Suppressor macrophage treated with lipopolysaccharide for 1 hour (primary cell): ENCODE results near the gene UBE2G2.

Experiments
- DNase-seq, 3 donors: peaks; one replicate each; pipeline ENCODE4 v3.0.0-alpha.2; 2020 to 2022

Gene UBE2G2

DNA sequence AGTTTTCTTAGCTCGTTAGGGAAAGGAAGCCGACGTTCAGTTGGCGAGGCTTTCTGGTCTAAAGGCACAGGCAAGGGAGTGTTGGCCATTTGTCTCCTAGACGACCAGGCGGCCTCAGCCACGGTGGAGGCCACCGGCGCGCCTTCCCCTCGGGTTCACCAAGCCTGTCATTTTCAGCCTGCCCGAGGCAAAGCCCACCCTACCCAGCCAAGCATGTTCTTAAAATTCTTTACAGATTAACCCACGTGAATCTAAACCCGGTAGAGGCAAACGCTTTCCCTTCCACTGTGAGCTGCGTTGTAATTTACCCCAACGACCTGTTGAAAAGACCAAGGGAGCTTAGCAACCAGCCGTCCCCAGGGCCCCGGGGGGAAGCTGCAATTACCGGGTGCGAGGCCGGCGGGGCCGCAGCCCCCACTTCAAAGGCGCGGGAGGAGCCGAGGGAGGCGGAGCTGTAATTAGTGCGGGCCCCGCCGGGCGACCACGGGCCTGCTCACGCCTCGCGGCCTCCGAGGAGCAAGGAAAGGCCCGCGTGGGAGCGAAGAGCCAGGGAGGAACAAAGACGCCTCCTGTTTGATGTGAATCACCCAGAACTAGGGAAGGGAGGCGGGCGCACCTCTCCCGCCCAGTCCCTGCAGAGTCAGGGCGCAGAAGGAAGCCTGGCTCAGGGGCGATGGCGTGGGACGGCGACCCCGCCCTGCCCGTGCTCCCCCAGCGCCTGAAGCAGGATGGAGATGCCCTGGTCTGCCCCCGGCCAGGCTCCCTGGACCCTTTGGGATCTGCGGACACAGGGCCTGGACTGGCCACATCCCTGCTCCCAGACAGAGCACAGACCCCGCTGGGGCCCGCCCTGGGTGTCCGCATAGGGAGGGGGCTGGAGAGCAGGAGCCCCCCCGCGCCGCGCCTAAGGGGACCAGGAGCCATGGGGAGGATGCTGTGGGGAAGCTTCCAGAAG, 78.2 kb downstream of the UBE2G2 start:
- peak in 2 of 3 donors; percentile 30 to 32 for DNase-seq

DNA sequence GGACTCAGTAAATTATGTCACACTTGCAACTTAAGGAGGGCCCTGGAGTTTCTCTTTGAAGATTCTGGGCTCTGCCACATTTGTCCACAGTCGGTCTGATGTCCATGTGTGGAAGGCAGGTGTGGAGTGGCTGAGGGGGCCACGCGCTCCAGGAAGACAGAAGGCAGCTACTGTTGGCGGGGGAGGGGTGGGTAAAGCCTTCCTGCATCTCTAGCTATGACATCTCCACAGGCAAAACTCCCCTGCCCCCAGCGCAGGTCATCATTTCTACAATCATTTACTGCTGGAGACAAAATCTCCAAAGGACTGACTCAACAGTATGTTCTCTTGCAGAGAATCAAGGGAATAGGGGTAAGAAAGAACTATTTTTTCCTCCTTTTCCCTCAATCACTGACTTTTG, 78.9 kb downstream of the UBE2G2 start:
- DNase-seq: no peak

DNA sequence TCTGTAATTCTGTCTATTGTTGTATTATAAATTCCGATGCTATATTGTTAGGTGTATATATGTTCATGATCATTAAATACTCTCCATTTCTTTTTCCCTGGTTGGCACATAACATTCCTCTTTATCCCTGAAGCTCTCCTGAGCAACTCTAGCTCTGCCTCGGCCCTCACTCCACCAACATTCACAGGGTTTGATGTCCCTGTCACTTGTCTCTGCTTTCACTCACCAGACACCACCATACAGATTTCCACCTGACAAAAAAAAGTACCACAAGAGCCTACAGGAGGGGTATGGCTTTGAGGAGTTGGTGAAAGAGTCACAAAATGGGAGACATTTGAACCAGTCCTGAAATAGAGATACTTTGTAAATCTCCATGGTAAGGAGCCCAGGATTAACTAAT, 81.5 kb downstream of the UBE2G2 start:
- DNase-seq: no peak
